DMS153 (cell line): ENCODE data around the gene PPM1L.
"Not testable (repeated sequence)": the region's sequence is repeated elsewhere in the genome, so short reads cannot be mapped to it uniquely, and the experiment has no call there.

Source experiments
- DNase-seq: peaks from one replicate; lab custom pipeline; 2025; lab: John Stamatoyannopoulos, UW

Gene PPM1L

DNA sequence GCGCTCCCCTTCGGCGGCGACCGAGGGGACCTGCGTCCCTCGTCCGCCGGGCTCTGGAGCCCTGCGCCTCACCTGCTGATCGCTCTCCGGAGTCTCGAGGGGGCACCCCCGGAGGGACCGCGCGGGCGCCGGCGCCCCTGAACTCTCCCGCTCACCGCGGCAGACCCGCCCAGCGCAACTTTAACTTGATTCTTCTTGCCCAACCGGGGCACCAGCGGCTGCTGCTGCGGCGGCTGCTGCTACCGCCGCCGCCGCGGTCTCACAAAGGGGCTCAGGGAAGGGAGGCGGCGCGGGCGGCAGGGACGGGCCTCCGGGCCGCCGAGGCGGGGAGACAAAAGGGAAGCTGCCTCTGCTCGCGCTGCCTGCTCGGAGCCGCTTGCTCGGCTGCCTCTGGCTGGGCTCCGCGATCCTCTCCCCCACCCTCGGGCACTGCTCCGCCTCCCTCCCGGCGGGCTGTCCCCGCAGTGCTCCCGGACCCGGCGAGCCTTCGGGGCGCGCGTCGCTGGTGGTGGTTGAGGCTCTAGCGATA lies at the start of gene PPM1L:
PPM1L (plus strand) TSS at position 456 of the 529 bp plus-strand sequence.
- peak; percentile 48 for DNase-seq

- peak; percentile 44 for DNase-seq
Measured at GRCh38 chr3:160707187-160707794, 48.7 kb upstream of the PPM1L start.

GRCh38 chr3:160709477-160710182 lies 46.4 kb upstream of the PPM1L start:
- no peak for DNase-seq

GRCh38 chr3:160713144-160713543 lies 42.9 kb upstream of the PPM1L start:
- not testable (repeated sequence) for DNase-seq

DNA sequence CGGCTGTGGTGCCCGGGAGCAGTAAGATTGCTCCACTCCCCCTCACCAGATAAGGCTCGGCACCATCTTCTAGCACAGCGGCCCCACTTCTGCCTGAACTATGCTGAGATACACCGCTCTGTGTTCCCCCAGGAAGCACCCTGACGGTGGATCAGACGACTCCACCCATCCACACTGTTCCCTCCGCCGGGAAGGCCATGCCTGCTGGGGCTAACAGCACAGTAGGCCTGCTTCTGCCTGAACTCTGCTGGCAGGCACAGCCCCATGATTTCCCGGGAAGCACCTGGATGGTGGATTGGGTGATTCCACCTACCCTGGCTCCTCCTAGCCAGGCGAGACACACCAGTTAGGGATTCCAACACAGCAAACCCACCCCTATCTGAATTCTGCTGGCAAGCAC lies 36.3 kb upstream of the PPM1L start:
- DNase-seq, result no peak

GRCh38 chr3:160720123-160720746 lies 35.8 kb upstream of the PPM1L start:
- DNase-seq, result no peak

GRCh38 chr3:160722331-160722730 lies 33.7 kb upstream of the PPM1L start:
- DNase-seq, result no peak

DNA sequence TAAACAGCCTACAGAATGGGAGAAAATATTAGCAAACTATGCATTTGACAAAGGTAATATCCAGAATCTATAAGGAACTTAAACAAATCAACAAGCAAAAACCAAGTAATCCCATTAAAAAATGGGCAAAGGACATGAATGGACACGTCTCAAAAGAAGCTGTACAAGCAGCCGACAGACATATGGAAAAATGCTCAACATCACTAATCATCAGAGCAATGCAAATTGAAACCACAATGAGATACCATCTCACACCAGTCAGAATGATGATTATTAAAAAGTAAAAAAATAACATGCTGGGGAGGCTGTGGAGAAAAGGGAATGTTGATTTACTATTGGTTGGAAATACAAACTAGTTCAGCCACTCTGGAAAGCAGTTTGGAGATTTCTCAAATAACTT lies 30.7 kb upstream of the PPM1L start:
- no peak for DNase-seq

DNA sequence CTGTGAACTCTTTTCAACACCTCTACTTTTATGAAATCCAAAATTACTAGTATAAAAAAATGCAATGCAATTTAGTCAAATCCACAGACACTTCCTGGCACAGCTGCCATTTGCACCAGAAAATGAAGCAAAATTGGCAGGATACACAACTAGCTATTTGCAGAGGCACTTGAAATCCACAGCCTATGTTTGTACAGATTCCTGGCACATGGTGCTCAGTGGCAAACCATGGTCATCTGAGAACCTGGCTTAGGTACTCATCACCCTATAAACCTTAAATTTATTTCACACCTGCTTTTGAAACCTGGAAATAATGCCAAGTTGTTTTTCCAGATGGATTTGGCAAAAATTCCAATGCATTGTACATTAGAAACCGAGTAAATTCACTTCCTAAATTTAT lies 20.2 kb upstream of the PPM1L start:
- peak; percentile 81 for DNase-seq

DNA sequence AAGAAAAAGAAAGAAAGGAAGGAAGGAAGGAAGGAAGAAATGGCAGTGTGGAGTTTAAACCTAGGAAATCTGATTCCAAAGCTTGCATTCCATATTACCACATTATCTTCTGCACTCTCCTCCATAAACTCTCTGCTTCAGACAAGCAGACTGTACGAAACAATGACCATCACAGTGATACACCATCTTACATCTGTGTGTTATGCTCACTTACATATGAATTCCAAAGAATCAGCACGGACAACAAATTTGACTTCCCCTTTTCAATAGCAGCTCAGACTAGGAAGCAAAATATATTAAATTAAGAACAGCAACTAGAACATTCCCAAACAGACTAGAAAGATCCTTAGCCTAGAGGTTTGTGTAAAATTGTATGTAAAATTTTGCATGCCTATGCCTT lies 18.0 kb upstream of the PPM1L start:
- no peak for DNase-seq

- DNase-seq, result no peak
Measured at GRCh38 chr3:160739079-160739478, 17.0 kb upstream of the PPM1L start.

- DNase-seq, result no peak
Measured at GRCh38 chr3:160746976-160747375, 9.1 kb upstream of the PPM1L start.

DNA sequence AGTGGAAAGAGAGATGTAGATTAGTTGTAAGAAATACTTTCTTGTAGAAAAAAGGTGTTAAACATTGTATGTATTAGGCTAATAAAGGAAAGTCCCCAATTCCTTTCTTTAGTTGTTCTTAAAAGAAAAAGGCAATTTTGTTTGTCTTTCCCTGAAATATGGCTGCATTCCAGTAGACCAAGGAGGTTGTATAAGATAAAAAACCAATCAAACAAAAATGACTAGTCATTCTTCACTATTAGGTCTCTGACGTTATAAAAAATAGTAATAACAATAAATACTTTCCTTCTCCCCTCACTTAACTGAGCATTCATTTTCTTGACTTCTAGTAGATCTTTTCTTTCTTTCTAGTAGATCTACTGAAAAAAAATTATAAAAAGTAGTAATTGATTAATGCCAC lies 8.6 kb upstream of the PPM1L start:
- DNase-seq, result no peak

DNA sequence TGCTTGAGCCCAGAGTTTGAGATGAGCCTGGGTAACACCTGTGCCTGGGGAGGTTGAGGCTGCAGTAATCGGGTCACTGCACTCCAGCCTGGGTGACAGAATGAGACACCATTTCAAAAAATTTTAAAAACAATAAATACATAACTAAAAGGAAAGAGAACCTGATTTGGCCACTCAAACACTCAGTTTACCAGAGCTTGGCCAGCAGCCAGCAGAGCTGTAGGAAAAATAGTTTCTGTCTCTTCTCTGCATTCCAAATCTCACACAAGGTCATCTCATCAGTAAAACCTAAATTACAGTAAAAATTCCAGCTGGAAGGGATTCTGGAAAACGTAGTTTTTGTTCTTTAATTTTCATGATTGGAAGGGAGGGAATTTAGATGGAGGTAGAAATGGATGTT lies 7.8 kb upstream of the PPM1L start:
- DNase-seq, result no peak

DNA sequence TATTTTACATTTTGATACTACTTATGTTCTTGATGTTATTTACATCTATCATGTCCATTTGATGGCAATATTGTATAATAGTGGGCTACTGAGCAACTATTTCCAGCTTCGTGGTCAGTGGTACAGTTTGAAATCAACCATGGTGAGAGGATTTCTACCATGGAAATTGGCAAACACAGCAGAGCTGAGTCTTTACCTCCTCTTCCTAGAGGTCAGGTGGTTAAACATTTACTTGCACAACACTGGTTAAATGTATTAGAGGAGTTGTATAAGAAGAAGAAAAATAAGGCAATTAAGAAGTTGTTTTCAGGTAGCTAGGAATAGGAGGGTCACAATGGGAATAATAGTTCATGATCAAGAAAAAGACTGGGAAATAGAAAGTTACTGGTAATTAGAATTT lies 7.2 kb upstream of the PPM1L start:
- no peak for DNase-seq

GRCh38 chr3:160753953-160754352 lies 2.1 kb upstream of the PPM1L start:
- DNase-seq, result no peak

GRCh38 chr3:160754371-160754854 lies 1.6 kb upstream of the PPM1L start:
- no peak for DNase-seq

GRCh38 chr3:160754855-160755747 lies 930 bp upstream of the PPM1L start:
- peak; percentile 90 for DNase-seq

GRCh38 chr3:160757233-160758106 lies 1.4 kb downstream of the PPM1L start:
- DNase-seq, result no peak

- no peak for DNase-seq
Measured at GRCh38 chr3:160758929-160759577, 3.0 kb downstream of the PPM1L start.
